Fibroblast of skin of scalp (primary cell): ENCODE measurements around the gene VPS13D.

ENCODE experiments used
- DNase-seq: peaks from one replicate; pipeline ENCODE4 v3.0.0-alpha.2; 2013

VPS13D gene

GRCh38 chr1:12340544-12340930 is 110.7 kb downstream of the VPS13D start:
- no peak for DNase-seq

- DNase-seq = no peak
These were observed 111.8 kb downstream of the VPS13D start for GRCh38 chr1:12341667-12342066.

GRCh38 chr1:12342401-12343003 is 112.7 kb downstream of the VPS13D start:
- DNase-seq = peak; percentile 21

- no peak for DNase-seq
These were observed 114.1 kb downstream of the VPS13D start for GRCh38 chr1:12343823-12344487.

GRCh38 chr1:12344596-12345349 is 114.9 kb downstream of the VPS13D start:
- DNase-seq = no peak

GRCh38 chr1:12345350-12346217 is 115.8 kb downstream of the VPS13D start:
- DNase-seq = no peak

GRCh38 chr1:12346483-12347151 is 116.8 kb downstream of the VPS13D start:
- DNase-seq = no peak

- DNase-seq = no peak
These were observed 118.3 kb downstream of the VPS13D start for GRCh38 chr1:12348113-12348512.

- DNase-seq = no peak
These were observed 124.2 kb downstream of the VPS13D start for GRCh38 chr1:12353981-12354380.

GRCh38 chr1:12356004-12356890 is 126.4 kb downstream of the VPS13D start:
- DNase-seq = peak; percentile 31

- DNase-seq = no peak
These were observed 128.7 kb downstream of the VPS13D start for GRCh38 chr1:12358499-12358898.

GRCh38 chr1:12359359-12360133 is 129.7 kb downstream of the VPS13D start:
- DNase-seq = no peak

GRCh38 chr1:12368646-12369045 is 138.8 kb downstream of the VPS13D start:
- DNase-seq = no peak

- no peak for DNase-seq
These were observed 139.4 kb downstream of the VPS13D start for GRCh38 chr1:12369258-12369657.

GRCh38 chr1:12370333-12370975 is 140.6 kb downstream of the VPS13D start:
- no peak for DNase-seq

GRCh38 chr1:12371053-12371452 is 141.2 kb downstream of the VPS13D start:
- no peak for DNase-seq

GRCh38 chr1:12372180-12372579 is 142.3 kb downstream of the VPS13D start:
- DNase-seq = no peak

- peak; percentile 14 for DNase-seq
These were observed 142.9 kb downstream of the VPS13D start for GRCh38 chr1:12372761-12373160.

GRCh38 chr1:12375133-12375829 is 145.5 kb downstream of the VPS13D start:
- no peak for DNase-seq
